Endothelial cell of umbilical vein (primary cell): Measurements from ENCODE around the gene GAS7. TPM values are rescaled to one million over a fixed set of nuclear protein-coding genes. Genes with fewer than 3 reads are reported as not detected.

Experiments used
- BruUV-seq: library from RNA; stranded (reverse); fragments of 400-500 nt; replicated peaks from 2 replicates; lab custom pipeline; 2021; lab: Mats Ljungman, UMichigan
- CTCF ChIA-PET: fragments of 300-600, 350-600 bp; sonication (Branson Sonifier 250); formaldehyde crosslinking; loops from one replicate; lab custom pipeline; 2021; ENCODE audit warnings: antibody characterized with exemption, inconsistent platforms; lab: Charles Lee
- POLR2A ChIA-PET: fragments of 300-600, 350-600 bp; sonication (Branson Sonifier 250); formaldehyde crosslinking; loops from one replicate; lab custom pipeline; 2021; ENCODE audit warnings: antibody characterized with exemption, inconsistent platforms; lab: Charles Lee
- DNase-seq: peaks from one replicate; pipeline ENCODE4 v3.0.0-alpha.2; 2011; ENCODE audit warnings: low read depth, low spot score
- FAIRE-seq: peaks from 2 replicates; lab custom pipeline; 2011; peaks lifted over from hg19 to GRCh38; lab: Jason Lieb, UNC
- H2AFZ ChIP-seq: 2 replicates; pipeline ENCODE4 v1.6.0; 2012; ENCODE audit warnings: low read depth, low read length, control low read depth, inconsistent platforms
- H3K27ac ChIP-seq: 2 replicates; pipeline ENCODE4 v1.5.1; 2011; ENCODE audit warnings: low read depth, mild to moderate bottlenecking, control low read depth, low read length, moderate library complexity; ENCODE audit not compliant: insufficient read depth
- H3K27me3 ChIP-seq, 2 experiments: 2 replicates each; pipeline versions ENCODE4 v1.6.0 to v1.6.1; 2011; ENCODE audit warnings: low read length in 2 of 2, mixed read lengths in 1 of 2; ENCODE audit not compliant: control insufficient read depth in 2 of 2, insufficient read depth in 2 of 2
- H3K36me3 ChIP-seq, 2 experiments: 2 replicates in 1 of 2; 3 replicates in 1 of 2; pipeline ENCODE4 v1.5.1; 2011; ENCODE audit warnings: low read length in 2 of 2, mild to moderate bottlenecking in 1 of 2, moderate library complexity in 1 of 2; ENCODE audit not compliant: control insufficient read depth in 2 of 2, insufficient read depth in 2 of 2; ENCODE audit errors: extremely low read depth in 1 of 2
- H3K4me1 ChIP-seq: 3 replicates; pipeline ENCODE4 v1.5.1; 2011; ENCODE audit warnings: mild to moderate bottlenecking, low read length; ENCODE audit not compliant: control insufficient read depth, insufficient read depth; ENCODE audit errors: extremely low read depth
- H3K4me2 ChIP-seq: 2 replicates; pipeline ENCODE4 v1.6.1; 2011; ENCODE audit warnings: low read length, control low read depth, mixed read lengths; ENCODE audit not compliant: insufficient read depth
- H3K4me3 ChIP-seq, 3 experiments: fragments of 200-600 bp in 1 of 3; sonication (generic), shearing (Covaris generic) in 1 of 3; replicated peaks in 1 of 3; 2 replicates each; pipeline ENCODE4 v1.5.1; 2011 to 2016; ENCODE audit warnings: control low read depth in 3 of 3, low read length in 3 of 3, mild to moderate bottlenecking in 2 of 3, inconsistent platforms in 1 of 3, low read depth in 1 of 3, moderate library complexity in 1 of 3; ENCODE audit not compliant: insufficient read depth in 1 of 3
- H3K79me2 ChIP-seq: 2 replicates; pipeline ENCODE4 v1.6.0; 2012; ENCODE audit warnings: low read length, inconsistent platforms; ENCODE audit not compliant: control insufficient read depth, insufficient read depth
- H3K9ac ChIP-seq: replicated peaks from 2 replicates; pipeline ENCODE3; 2011; ENCODE audit warnings: low read length, control low read depth; ENCODE audit not compliant: insufficient read depth; ENCODE audit errors: extremely low read depth
- H3K9me1 ChIP-seq: replicated peaks from 3 replicates; pipeline ENCODE4 v1.6.0; 2011; ENCODE audit warnings: mild to moderate bottlenecking, low read length; ENCODE audit not compliant: control insufficient read depth, insufficient read depth; ENCODE audit errors: extremely low read depth
- H3K9me3 ChIP-seq: replicated peaks from 2 replicates; pipeline ENCODE4 v1.5.1; 2012; ENCODE audit warnings: low read length, inconsistent platforms; ENCODE audit not compliant: control insufficient read depth, insufficient read depth
- H4K20me1 ChIP-seq: replicated peaks from 2 replicates; pipeline ENCODE3; 2011; ENCODE audit warnings: mild to moderate bottlenecking, low read length; ENCODE audit not compliant: control insufficient read depth, insufficient read depth; ENCODE audit errors: extremely low read depth
- CTCF ChIP-seq, 2 donors: IDR thresholded peaks; 1 replicate in 1 of 2; 2 replicates in 1 of 2; pipeline ENCODE4 v1.5.1; 2011; ENCODE audit warnings: low read length in 2 of 2, mild to moderate bottlenecking in 2 of 2, moderate library complexity in 2 of 2, control low read depth in 1 of 2, inconsistent platforms in 1 of 2, low read depth in 1 of 2; ENCODE audit not compliant: insufficient read depth in 1 of 2; ENCODE audit errors: extremely low read depth in 1 of 2
- EZH2 ChIP-seq: IDR thresholded peaks from 2 replicates; pipeline ENCODE4 v1.6.1; 2012; ENCODE audit warnings: borderline replicate concordance, low read depth, mild to moderate bottlenecking, moderate library complexity, low read length, inconsistent platforms; ENCODE audit not compliant: severe bottlenecking
- FOS ChIP-seq: IDR thresholded peaks from 2 replicates; pipeline ENCODE4 v1.6.1; 2011; ENCODE audit warnings: mild to moderate bottlenecking, low read length, moderate library complexity, borderline replicate concordance; ENCODE audit not compliant: insufficient read depth
- GATA2 ChIP-seq: IDR thresholded peaks from 2 replicates; pipeline ENCODE4 v1.7.0; 2011; ENCODE audit warnings: low read depth, mild to moderate bottlenecking, moderate library complexity, mixed read lengths, low read length; ENCODE audit not compliant: insufficient read length, insufficient read depth
- JUN ChIP-seq: IDR thresholded peaks from 2 replicates; pipeline ENCODE4 v1.6.1; 2011; ENCODE audit warnings: borderline replicate concordance, low read depth; ENCODE audit not compliant: insufficient read length, insufficient read depth
- POLR2A ChIP-seq: IDR thresholded peaks from 2 replicates; pipeline ENCODE4 v1.6.1; 2012; ENCODE audit warnings: low read depth, mild to moderate bottlenecking, control low read depth, low read length
- POLR2AphosphoS5 ChIP-seq: IDR thresholded peaks from 2 replicates; pipeline ENCODE4 v1.6.1; 2012; ENCODE audit warnings: low read depth, mild to moderate bottlenecking, control low read depth, low read length, moderate library complexity; ENCODE audit not compliant: insufficient read depth
- dilution Hi-C: fragments of 300-500 bp; cut with MboI; formaldehyde crosslinking; loops from one replicate; pipeline ENCODE4 v1.15.0; 2019; ENCODE audit warnings: low sequenced_read_pairs; ENCODE audit not compliant: extremely low pct_ligation_motif_present
- intact Hi-C: fragments of 100-400 bp; cut with micrococcal nuclease; formaldehyde crosslinking; loops from one replicate; pipeline ENCODE4 v1.10.0; 2022
- polyA plus RNA-seq, 4 experiments: library from polyadenylated mRNA; depleted of rRNA in 3 of 4; stranded (reverse) in 3 of 4; unstranded in 1 of 4; fragments of >200 nt; gene quantifications; 2 replicates each; pipeline versions ENCODE4 v1.2.1 to v1.2.3, GENCODE V29; 2011 to 2012; ENCODE audit warnings: missing spikeins in 1 of 4
- total RNA-seq: library from RNA; stranded (reverse); gene quantifications from 2 replicates; pipeline ENCODE4 v1.2.3, GENCODE V29; 2021
- TF ChIP-seq, protein P1 (sequence below): IDR thresholded peaks from 2 replicates; pipeline ENCODE4 v1.6.1; 2011; ENCODE audit not compliant: insufficient read depth, insufficient read length

The GAS7 gene
- total and polyA plus RNA-seq, 2 donors (not counting 3 experiments of a cell fraction or from before 2014, with no cell fraction given) = not detected

DNA sequence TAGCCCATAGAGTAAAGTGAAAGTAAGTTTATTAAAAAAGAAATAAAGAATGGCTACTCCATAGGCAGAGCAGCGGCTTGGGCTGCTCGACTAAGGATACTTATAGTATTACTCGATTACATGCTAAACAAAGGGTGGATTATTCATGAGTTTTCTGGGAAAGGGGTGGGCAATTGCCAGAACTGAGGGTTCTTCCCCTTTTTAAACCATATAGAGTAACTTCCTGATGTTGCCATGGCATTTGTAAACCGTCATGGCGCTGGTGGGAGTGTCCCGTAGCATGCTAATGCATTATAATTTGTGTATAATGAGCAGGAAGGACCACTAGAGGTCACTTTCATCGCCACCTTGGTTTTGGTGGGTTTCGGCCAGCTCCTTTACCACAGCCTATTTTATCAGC is 13.3 kb upstream of the GAS7 start:
- Histone ChIP-seq H3K4me2 (no peak overlapping the region), H3K79me2 (no peaks in the 10 kb centered on the region), H3K27ac (no peak overlapping the region), H3K9ac (no peak overlapping the region), H3K9me1 (no peaks in the 10 kb centered on the region), H4K20me1 (no peaks in the 10 kb centered on the region), H3K27me3 (no peaks in the 10 kb centered on the region), H2AFZ (no peak overlapping the region), H3K36me3 (no peaks in the 10 kb centered on the region), H3K4me1 (no peaks in the 10 kb centered on the region), H3K9me3 (peaks cover 8% of the 10 kb centered on the region), H3K4me3 (no peak overlapping the region)
- intact Hi-C loops = no loop called here
- CTCF ChIA-PET = no interaction called here
- POLR2A ChIA-PET = no interaction called here
- BruUV-seq = no TSS peak
- FAIRE-seq (no peak), DNase-seq (no peak)
- TF ChIP-seq POLR2A = no peak
- TF ChIP-seq POLR2AphosphoS5 = no peak
- no peak for TF ChIP-seq FOS
- TF ChIP-seq EZH2 = no peak
- TF ChIP-seq CTCF (IDR thresholded peaks at IDR 0.05; ENCODE audit: extremely low read depth in 1 of 2, insufficient read depth in 1 of 2, low read depth in 1 of 2, low read length in 2 of 2) = no peak
- TF ChIP-seq JUN = no peak
- TF ChIP-seq, protein P1, sequence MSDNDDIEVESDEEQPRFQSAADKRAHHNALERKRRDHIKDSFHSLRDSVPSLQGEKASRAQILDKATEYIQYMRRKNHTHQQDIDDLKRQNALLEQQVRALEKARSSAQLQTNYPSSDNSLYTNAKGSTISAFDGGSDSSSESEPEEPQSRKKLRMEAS = no peak
- no peak for TF ChIP-seq GATA2
- dilution Hi-C loops = no loop called here
